Stimulated activated CD8-positive, alpha-beta memory T cell treated with anti-CD3 and anti-CD28 coated beads, Interleukin-7, amount 100 ng/mL, for 48 hours (primary cell): ENCODE results near the gene CYP2A7.
A peak's percentile ranks its signal among the peaks of the same experiment; 100 is the strongest.
"Not testable (repeated sequence)": the region's sequence is repeated elsewhere in the genome, so short reads cannot be mapped to it uniquely, and the experiment has no call there.

ENCODE experiments used
- DNase-seq, 2 donors: peaks; one replicate each; pipeline ENCODE4 v3.0.0-alpha.2; 2020; ENCODE audit warnings: low read depth in 1 of 2; ENCODE audit errors: extremely low read depth in 1 of 2

CYP2A7 gene

DNA sequence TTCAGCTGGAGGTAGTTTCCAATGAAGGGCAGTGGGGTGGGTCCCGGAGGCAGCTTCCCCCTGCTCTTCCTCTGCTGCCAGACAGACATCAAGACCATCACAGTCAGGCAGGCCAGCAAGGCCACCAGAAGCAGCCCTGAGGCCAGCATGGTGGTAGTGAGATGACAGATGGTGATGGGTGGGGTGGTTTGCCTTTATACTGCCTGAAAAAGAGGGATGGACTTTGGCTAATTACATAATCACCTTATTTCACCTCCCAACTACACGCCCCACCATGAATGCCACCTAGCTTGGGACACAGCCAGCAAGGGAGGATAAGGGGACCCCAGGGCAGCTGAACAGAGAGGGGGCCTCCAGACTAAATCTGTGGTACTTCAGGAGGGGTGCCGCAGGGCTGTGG is at the start of gene CYP2A7:
Gene CYP2A7 (minus strand): TSS at position 170 of the 400 bp plus-strand sequence. CDS start 21 bp downstream, at position 149.
- DNase-seq: not testable (repeated sequence)

GRCh38 chr19:40930799-40931198 is 48.8 kb upstream of the CYP2A7 start:
- not testable (repeated sequence) for DNase-seq

DNA sequence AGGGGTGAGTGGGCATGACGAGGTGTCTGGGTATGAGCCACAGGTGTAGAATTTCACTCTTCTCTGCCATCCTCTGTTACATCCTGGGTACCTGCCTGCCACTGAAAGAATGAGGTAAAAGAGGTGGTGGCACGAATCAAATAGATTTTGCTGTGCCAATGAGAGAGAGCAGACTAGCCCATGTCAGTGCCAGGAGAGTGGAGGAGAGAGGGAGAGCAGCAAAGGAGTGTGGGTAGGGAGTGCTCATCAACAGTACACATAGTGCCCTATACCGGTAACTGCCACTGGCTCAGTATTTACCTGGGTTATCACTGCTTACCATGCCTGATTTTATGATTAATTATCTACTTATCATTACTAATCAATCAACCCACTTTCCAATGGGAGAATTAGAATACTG is 47.9 kb upstream of the CYP2A7 start:
- DNase-seq: not testable (repeated sequence)

DNA sequence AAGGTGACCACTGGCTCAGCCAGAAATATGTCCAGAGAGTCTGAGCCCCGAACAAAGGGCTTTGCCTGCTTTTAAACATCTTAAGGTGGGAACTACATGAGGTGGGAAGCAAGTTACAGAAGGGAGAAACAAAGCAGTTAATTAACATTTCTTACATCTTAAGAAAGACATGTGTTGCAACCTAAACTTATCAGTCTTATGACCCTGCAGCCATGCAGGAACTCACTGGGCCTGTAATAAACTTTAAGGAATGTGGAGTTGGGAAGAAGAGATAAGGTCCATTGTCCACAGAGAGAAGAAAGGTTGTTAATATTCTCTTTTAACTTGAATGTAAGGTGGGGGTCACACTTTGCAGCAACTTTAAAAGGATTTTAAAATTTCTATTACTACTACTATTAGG is 46.8 kb upstream of the CYP2A7 start:
- no peak for DNase-seq

DNA sequence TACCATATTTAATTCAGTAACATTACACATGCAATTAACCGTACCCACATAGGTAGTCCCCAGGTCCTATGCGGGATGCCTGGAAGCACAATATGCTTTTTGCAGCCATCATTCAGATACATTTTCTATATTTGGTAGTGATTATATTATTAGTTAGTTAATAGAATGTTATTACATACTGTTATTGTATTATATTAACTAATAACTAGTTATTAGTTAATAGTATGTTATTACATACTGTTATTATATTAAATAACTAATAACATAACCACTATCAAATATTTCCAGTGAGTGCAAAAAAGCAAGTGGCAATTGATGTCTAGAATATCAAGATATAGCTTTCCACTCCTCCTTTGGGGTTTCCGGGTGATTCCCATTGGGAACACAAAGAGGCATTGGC is 45.5 kb upstream of the CYP2A7 start:
- DNase-seq: no peak

GRCh38 chr19:40926276-40926675 is 44.2 kb upstream of the CYP2A7 start:
- DNase-seq: not testable (repeated sequence)

- DNase-seq: no peak
Measured at GRCh38 chr19:40923934-40924391, 41.9 kb upstream of the CYP2A7 start.

DNA sequence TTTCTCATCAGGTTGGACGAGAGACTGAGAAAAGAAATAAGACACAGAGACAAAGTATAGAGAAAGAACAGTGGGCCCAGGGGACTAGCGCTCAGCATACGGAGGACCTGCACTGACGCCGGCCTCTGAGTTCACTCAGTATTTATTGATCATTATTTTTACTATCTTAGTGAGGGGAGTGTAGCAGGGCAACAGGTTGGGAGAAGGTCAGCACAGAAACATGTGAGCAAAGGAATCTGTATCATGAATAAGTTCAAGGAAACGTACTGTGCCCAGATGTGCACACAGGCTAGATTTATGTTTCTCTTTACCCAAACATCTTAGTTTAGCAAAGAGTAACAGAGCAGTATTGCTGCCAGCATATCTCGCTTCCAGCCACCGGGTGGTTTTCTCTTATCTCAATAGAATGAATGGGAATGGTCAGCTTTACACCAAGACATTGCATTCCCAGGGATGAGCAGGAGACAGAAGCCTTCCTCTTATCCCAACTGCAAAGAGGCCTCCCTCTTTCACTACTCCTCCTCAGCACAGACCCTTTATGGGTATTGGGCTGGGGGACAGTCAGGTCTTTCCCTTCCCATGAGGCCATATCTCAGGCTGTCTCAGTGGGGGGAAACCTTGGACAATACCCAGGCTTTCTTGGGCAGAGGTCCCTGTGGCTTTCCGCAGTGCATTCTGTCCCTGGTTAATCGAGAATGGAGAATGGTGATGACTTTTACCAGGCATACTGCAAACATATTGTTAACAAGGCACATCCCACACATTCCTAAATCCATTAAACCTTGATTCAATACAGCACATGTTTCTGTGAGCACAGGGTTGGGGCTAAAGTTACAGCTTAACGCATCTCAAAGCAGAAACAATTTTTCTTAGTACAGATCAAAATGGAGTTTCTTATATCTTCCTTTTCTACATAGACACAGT is 40.5 kb upstream of the CYP2A7 start:
- not testable (repeated sequence) for DNase-seq

DNA sequence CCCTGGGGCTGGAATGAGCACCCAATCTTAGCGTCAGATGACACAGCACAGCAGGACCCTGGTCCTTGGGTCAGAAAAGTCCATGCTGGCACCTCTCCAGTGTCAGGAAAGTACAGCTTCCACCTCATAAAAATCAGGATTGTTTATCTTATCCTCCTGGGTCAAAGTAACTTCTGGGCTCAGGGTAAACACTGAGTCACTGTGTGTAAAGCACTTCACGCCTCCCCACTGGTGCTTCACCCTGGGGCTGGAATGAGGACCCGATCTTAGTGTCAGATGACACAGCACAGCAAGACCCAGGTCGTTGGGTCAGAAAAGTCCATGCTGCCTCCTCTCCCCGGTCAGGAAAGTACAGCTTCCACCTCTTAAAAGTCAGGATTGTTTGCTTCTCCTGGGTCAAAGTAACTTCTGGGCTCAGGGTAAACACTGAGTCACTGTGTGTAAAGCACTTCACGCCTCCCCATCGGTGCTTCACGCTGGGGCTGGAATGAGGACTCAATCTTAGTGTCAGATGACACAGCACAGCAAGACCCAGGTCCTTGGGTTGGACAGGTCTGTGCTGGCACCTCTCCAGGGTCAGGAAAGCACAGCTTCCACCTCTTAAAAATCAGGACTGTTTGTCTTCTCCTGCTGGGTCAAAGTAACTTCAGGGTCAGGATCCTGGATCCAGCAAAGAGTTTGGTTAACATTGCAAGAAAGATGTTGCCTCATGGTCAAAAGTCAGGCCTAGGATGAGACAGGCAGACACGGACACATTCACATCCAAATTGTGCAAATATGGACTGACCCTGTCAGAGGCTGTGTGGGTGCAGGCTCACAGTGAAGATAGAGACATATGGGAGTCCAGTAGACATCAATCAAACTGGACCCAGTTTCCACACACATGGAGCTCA is 39.2 kb upstream of the CYP2A7 start:
- DNase-seq: no peak

DNA sequence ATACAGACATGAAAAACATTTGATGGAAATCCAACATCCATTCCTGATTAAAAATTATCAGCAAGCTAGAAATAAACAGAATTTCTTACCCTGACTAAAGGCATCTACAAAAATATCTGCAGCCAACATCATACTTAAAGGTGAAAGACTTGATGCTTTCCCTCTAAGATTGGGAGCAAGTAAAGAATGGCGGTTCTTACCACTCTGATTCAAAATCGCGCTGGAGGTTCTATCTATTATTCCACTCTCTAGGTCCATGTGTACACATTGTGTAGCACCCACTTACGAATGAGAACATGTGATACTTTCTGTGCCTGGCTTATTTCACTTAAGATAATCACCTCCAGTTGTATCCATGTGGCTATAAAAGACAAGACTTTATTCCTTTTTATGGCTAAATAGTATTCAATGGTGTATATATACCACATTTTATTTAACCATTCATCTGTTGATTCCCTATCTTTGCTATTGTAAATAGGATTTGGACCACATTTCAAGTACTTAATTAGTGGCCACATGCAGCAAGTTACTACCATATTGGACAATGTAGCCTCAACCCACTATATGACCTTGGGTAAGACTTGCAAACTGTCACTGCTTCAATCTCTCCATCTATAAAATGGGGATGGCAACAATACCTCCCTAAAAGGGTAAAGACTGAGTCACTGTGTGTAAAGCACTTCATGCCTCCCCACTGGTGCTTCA is 38.4 kb upstream of the CYP2A7 start:
- DNase-seq: no peak

- not testable (repeated sequence) for DNase-seq
Measured at GRCh38 chr19:40919530-40920299, 37.7 kb upstream of the CYP2A7 start.

DNA sequence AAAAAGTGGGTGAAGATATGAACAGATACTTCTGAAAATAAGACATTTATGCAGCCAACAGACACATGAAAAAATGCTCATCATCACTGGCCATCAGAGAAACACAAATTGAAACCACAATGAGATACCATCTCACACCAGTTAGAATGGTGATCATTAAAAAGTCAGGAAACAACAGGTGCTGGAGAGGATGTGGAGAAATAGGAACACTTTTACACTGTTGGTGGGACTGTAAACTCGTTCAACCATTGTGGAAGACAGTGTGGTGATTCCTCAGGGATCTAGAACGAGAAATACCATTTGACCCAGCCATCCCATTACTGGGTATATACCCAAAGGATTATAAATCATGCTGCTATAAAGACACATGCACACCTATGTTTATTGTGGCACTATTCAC is 36.3 kb upstream of the CYP2A7 start:
- DNase-seq: not testable (repeated sequence)

DNA sequence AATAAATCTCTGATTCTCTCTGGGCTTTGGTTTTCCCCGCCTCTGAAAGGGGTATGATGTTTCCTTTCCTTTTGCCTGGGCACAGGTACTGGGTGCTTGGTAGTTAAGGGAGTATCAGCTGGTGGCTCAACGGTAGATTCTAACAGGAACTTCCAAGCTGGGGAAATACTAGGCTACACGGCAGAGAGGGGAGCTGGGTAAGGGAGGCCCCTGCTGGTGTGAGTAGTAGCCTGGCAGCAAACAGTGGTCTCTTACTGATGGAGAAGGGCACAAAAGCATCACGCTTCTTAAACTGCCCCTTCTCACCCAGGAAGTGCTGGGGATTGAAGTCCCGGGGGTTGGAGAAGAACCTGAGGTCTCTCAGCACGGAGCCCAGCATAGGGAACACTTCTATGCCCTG is 26.9 kb upstream of the CYP2A7 start:
- no peak for DNase-seq

- DNase-seq: peak; percentile 6 to 51
Measured at GRCh38 chr19:40907968-40908735, 26.1 kb upstream of the CYP2A7 start.

DNA sequence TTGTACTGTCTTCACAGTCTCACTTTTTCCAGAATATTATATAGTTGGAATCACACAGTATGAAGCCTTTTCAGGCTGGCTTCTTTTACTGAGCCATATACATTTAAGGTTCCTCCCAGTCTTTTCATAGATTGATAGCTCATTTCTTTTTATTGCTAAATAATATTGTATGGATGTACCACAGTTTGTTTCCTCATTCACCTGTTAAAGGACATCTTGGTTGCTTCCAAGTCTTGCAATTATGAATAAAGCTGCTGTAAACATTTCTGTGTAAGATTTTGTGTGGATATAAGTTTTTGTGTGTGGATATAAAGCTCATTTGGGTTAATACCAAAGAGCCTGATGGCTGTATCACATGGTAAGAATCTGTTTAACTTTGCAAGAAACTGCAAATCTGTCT is 24.5 kb upstream of the CYP2A7 start:
- DNase-seq: no peak

GRCh38 chr19:40904673-40905156 is 22.7 kb upstream of the CYP2A7 start:
- not testable (repeated sequence) for DNase-seq

DNA sequence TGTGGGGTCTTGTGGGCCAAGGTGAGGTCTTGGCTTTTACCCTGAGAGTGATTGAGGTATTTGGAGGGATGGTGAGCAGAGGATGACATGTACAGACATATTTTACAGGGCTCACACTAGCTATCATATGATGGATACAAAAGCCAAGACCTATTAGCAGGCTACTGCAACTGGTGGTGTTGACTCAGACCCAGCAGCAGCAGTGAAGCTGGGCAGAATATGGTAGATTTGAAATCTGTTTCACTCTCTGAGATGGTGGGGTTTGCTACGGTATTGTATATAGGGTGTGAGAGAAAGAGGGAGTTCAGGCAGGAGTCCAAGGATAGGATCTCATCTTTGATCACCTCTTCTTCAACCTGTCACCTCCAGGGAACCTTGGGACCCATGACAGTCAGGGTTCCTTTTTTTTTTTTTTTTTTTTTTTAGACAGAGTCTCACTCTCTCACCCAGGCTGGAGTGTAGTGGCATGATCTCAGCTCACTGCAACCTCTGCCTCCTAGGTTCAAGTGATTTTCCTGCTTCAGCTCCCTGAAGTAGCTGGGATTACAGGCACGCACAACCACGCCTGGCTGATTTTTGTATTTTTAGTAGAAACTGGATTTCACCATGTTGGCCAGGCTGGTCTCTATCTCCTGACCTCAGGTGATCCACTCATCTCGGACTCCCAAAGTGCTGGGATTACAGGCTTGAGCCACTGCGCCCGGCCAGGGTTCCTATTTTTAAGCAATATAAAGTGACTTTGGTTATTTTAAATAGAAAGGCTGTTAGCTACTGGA is 20.1 kb upstream of the CYP2A7 start:
- not testable (repeated sequence) for DNase-seq

DNA sequence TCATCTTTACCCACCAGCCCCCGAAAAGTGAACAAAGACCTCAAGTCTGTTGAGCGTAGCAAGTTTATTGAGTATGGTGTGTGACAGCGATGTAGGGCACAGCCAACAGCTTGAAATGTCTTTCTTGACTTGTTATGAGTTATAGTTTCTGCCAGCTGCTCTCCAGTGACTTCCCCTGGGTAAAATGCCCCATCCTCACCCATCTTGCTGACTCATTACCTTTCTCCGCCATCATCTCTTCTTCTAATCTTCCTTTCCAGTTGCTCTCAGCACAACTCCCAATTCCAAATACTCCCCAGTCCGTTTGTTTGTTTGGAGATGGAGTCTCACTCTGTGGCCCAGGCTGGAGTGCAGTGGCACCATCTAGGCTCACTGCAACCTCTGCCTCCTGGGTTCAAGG is 18.5 kb upstream of the CYP2A7 start:
- not testable (repeated sequence) for DNase-seq
